ENCODE data around the gene PARP8.

GRCh38 chr5:50655810-50656205, 10.6 kb upstream of the PARP8 start:
- TF ChIP-seq SP1 (IDR thresholded peaks at IDR 0.05; ENCODE audit: low read depth, low read length): no peak
- TF ChIP-seq ZNF274 (IDR thresholded peaks at IDR 0.05; ENCODE audit: borderline replicate concordance, extremely low read depth, low read length): no peak
- no peak for TF ChIP-seq POLR2A (IDR thresholded peaks at IDR 0.05; ENCODE audit: control extremely low read depth in 1 of 2, low read depth in 2 of 2, low read length in 2 of 2)
- TF ChIP-seq, protein P1, sequence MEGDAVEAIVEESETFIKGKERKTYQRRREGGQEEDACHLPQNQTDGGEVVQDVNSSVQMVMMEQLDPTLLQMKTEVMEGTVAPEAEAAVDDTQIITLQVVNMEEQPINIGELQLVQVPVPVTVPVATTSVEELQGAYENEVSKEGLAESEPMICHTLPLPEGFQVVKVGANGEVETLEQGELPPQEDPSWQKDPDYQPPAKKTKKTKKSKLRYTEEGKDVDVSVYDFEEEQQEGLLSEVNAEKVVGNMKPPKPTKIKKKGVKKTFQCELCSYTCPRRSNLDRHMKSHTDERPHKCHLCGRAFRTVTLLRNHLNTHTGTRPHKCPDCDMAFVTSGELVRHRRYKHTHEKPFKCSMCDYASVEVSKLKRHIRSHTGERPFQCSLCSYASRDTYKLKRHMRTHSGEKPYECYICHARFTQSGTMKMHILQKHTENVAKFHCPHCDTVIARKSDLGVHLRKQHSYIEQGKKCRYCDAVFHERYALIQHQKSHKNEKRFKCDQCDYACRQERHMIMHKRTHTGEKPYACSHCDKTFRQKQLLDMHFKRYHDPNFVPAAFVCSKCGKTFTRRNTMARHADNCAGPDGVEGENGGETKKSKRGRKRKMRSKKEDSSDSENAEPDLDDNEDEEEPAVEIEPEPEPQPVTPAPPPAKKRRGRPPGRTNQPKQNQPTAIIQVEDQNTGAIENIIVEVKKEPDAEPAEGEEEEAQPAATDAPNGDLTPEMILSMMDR (IDR thresholded peaks at IDR 0.05; ENCODE audit: control extremely low read depth in 1 of 3, insufficient read depth in 1 of 3, low read depth in 1 of 3, low read length in 3 of 3): no peak
- no peak for TF ChIP-seq SRF (IDR thresholded peaks at IDR 0.05; ENCODE audit: low read depth, low read length)
- TF ChIP-seq RXRA (IDR thresholded peaks at IDR 0.05; ENCODE audit: insufficient read depth, low read depth, low read length): no peak
- TF ChIP-seq KDM5A (IDR thresholded peaks at IDR 0.05; ENCODE audit: low read length): no peak
- no peak for TF ChIP-seq GABPA (IDR thresholded peaks at IDR 0.05; ENCODE audit: borderline replicate concordance, insufficient read depth, low read length)
- TF ChIP-seq EP300 (IDR thresholded peaks at IDR 0.05; ENCODE audit: borderline replicate concordance in 1 of 2, low read depth in 2 of 2, low read length in 2 of 2): no peak
- TF ChIP-seq TBP (IDR thresholded peaks at IDR 0.05; ENCODE audit: low read depth, low read length): no peak

Measured in H1 (cell line).